GM12801 (cell line): ENCODE measurements around the gene ZFP1.

Experiments
- CTCF ChIP-seq: IDR thresholded peaks from one replicate; pipeline ENCODE4 v1.5.1; 2011; ENCODE audit warnings: control low read depth; ENCODE audit not compliant: insufficient read length; ENCODE audit errors: extremely low read depth

The ZFP1 gene

GRCh38 chr16:75179208-75179607 lies 30.9 kb downstream of the ZFP1 start:
- no peak for TF ChIP-seq CTCF

GRCh38 chr16:75181630-75182029 lies 33.3 kb downstream of the ZFP1 start:
- no peak for TF ChIP-seq CTCF

- TF ChIP-seq CTCF, result no peak
Measured at GRCh38 chr16:75188832-75189477, 40.6 kb downstream of the ZFP1 start.

- no peak for TF ChIP-seq CTCF
Measured at GRCh38 chr16:75189638-75190245, 41.4 kb downstream of the ZFP1 start.

GRCh38 chr16:75192606-75193264 lies 44.4 kb downstream of the ZFP1 start:
- TF ChIP-seq CTCF, result no peak

GRCh38 chr16:75193265-75193650 lies 44.9 kb downstream of the ZFP1 start:
- TF ChIP-seq CTCF, result no peak

- TF ChIP-seq CTCF, result no peak
Measured at GRCh38 chr16:75193730-75194444, 45.6 kb downstream of the ZFP1 start.
